Progenitor cell of endocrine pancreas (in vitro differentiated cells): ENCODE measurements around the gene RNF138. TPM values are rescaled to one million over a fixed set of nuclear protein-coding genes. Genes with fewer than 3 reads are reported as not detected.

Source experiments
- DNase-seq: peaks from one replicate; pipeline ENCODE4 v3.0.0; 2021; ENCODE audit warnings: low spot score; ENCODE audit not compliant: unreplicated experiment
- H3K27ac Mint-ChIP-seq: 2 replicates; pipeline ENCODE4 v1.8.0; 2021; ENCODE audit warnings: mild to moderate bottlenecking, moderate library complexity, mixed read lengths
- H3K27me3 Mint-ChIP-seq: 2 replicates; pipeline ENCODE4 v1.8.0; 2021; ENCODE audit warnings: mixed read lengths
- H3K36me3 Mint-ChIP-seq: 2 replicates; pipeline ENCODE4 v1.8.0; 2022; ENCODE audit warnings: mixed read lengths; ENCODE audit not compliant: insufficient read depth
- H3K4me1 Mint-ChIP-seq: 2 replicates; pipeline ENCODE4 v1.8.0; 2021; ENCODE audit warnings: low read depth, mixed read lengths
- H3K4me3 Mint-ChIP-seq: 2 replicates; pipeline ENCODE4 v1.8.0; 2021; ENCODE audit warnings: low read depth, mild to moderate bottlenecking, moderate library complexity, mixed read lengths
- H3K9me3 Mint-ChIP-seq: 2 replicates; pipeline ENCODE4 v1.8.0; 2021; ENCODE audit warnings: low read depth, mixed read lengths
- CTCF ChIP-seq: fragments of 200-600 bp; sonication (generic); IDR thresholded peaks from one replicate; pipeline ENCODE4 v1.5.0; 2021; ENCODE audit warnings: antibody characterized with exemption, mild to moderate bottlenecking; ENCODE audit not compliant: unreplicated experiment
- long read RNA-seq: library from polyadenylated mRNA; unstranded; transcript quantifications from one replicate; pipeline ENCODE4 v2.0.0, GENCODE V29; 2020
- total RNA-seq: library from RNA; stranded (reverse); gene quantifications from 2 replicates; pipeline ENCODE4 v1.2.1, GENCODE V29; 2021

The RNF138 gene
- 46.5 and 48.2 TPM in 2 replicates for total RNA-seq
- long read RNA-seq, transcript RNF138-202 (8 exons, 3,570 nt) = major isoform, 52 of 250 reads
- long read RNA-seq, transcript RNF138-201 (5 exons, 2,071 nt) = minor isoform, 16 of 250 reads
- long read RNA-seq, partial matches to known transcripts = 156 of 250 reads
- long read RNA-seq, other reads (novel, unspliced or antisense) = 26 of 250 reads

GRCh38 chr18:32091724-32092421 is at the start of gene RNF138:
RNF138 (plus strand) TSS chr18:32091874; CDS start chr18:32092777, 903 bp downstream.
- H3K4me3 Mint-ChIP-seq = peak within 1 kb of the TSS; percentile 88
- peak; percentile 15 for TF ChIP-seq CTCF
- no peaks in the 10 kb centered on the region for H3K27me3 Mint-ChIP-seq
- peak; percentile 75 for DNase-seq
- H3K4me1 Mint-ChIP-seq = peaks cover 23% of the 10 kb centered on the region
- H3K9me3 Mint-ChIP-seq = no peaks in the 10 kb centered on the region
- peaks cover 10% of the 10 kb centered on the region for H3K36me3 Mint-ChIP-seq
- H3K27ac Mint-ChIP-seq = peak within 1 kb of the TSS; percentile 99

GRCh38 chr18:32042337-32042736 is 49.3 kb upstream of the RNF138 start:
- Mint-ChIP-seq H3K4me1 (peaks cover 10% of the 10 kb centered on the region), H3K27me3 (no peaks in the 10 kb centered on the region), H3K9me3 (peaks cover 4% of the 10 kb centered on the region), H3K36me3 (peaks cover 8% of the 10 kb centered on the region), H3K27ac (no peak overlapping the region), H3K4me3 (no peak overlapping the region)
- no peak for DNase-seq
- no peak for TF ChIP-seq CTCF

GRCh38 chr18:32048507-32049091 is 43.1 kb upstream of the RNF138 start:
- Mint-ChIP-seq H3K4me3 (no peak overlapping the region), H3K27me3 (no peaks in the 10 kb centered on the region), H3K4me1 (no peaks in the 10 kb centered on the region), H3K27ac (peak overlapping the region; percentile 34), H3K36me3 (peaks cover 6% of the 10 kb centered on the region), H3K9me3 (no peaks in the 10 kb centered on the region)
- TF ChIP-seq CTCF = no peak
- no peak for DNase-seq

GRCh38 chr18:32049393-32050171 is 42.1 kb upstream of the RNF138 start:
- H3K4me1 Mint-ChIP-seq = no peaks in the 10 kb centered on the region
- no peak overlapping the region for H3K4me3 Mint-ChIP-seq
- H3K27ac Mint-ChIP-seq = peak overlapping the region; percentile 73
- no peak for TF ChIP-seq CTCF
- DNase-seq = no peak
- peaks cover 6% of the 10 kb centered on the region for H3K36me3 Mint-ChIP-seq
- no peaks in the 10 kb centered on the region for H3K27me3 Mint-ChIP-seq
- no peaks in the 10 kb centered on the region for H3K9me3 Mint-ChIP-seq
